Adipocyte (in vitro differentiated cells): ENCODE results near the gene PIAS4.

Experiments used
- DNase-seq: peaks from one replicate; pipeline ENCODE4 v3.0.0-alpha.2; 2015; ENCODE audit warnings: low read depth
- H3K27me3 ChIP-seq: replicated peaks from 2 replicates; pipeline ENCODE4 v1.7.0; 2013; ENCODE audit warnings: mild to moderate bottlenecking, low read length, moderate library complexity; ENCODE audit not compliant: control insufficient read depth, insufficient read depth
- H3K36me3 ChIP-seq: 2 replicates; pipeline ENCODE4 v1.7.0; 2013; ENCODE audit warnings: low read length, mild to moderate bottlenecking, moderate library complexity; ENCODE audit not compliant: control insufficient read depth, insufficient read depth, severe bottlenecking
- H3K4me1 ChIP-seq: 2 replicates; pipeline ENCODE4 v1.7.0; 2013; ENCODE audit warnings: mild to moderate bottlenecking, low read length, moderate library complexity; ENCODE audit not compliant: control insufficient read depth, insufficient read depth
- H3K4me3 ChIP-seq: 2 replicates; pipeline ENCODE4 v1.7.0; 2013; ENCODE audit warnings: mild to moderate bottlenecking, low read length, moderate library complexity
- H3K9ac ChIP-seq: 2 replicates; pipeline ENCODE4 v1.7.0; 2013; ENCODE audit warnings: mild to moderate bottlenecking, low read length, moderate library complexity
- H3K9me3 ChIP-seq: 2 replicates; pipeline ENCODE4 v1.7.0; 2013; ENCODE audit warnings: mild to moderate bottlenecking, low read length, moderate library complexity; ENCODE audit not compliant: control insufficient read depth

The PIAS4 gene

GRCh38 chr19:4038661-4039423 lies 31.3 kb downstream of the PIAS4 start:
- H3K36me3 ChIP-seq: peaks cover 37% of the 10 kb centered on the region
- H3K9me3 ChIP-seq: no peaks in the 10 kb centered on the region
- DNase-seq: no peak

GRCh38 chr19:4042064-4042730 lies 34.7 kb downstream of the PIAS4 start:
- peak overlapping the region; percentile 25 for H3K9ac ChIP-seq
- H3K36me3 ChIP-seq: peaks cover 22% of the 10 kb centered on the region
- no peak for DNase-seq
- no peaks in the 10 kb centered on the region for H3K27me3 ChIP-seq
- H3K4me1 ChIP-seq: peaks cover 4% of the 10 kb centered on the region
- no peak overlapping the region for H3K4me3 ChIP-seq
- H3K9me3 ChIP-seq: no peaks in the 10 kb centered on the region

More at GRCh38 chr19:4038661-4039423, 31.3 kb downstream of the PIAS4 start:
- Histone ChIP-seq H3K4me1 (peaks cover 4% of the 10 kb centered on the region), H3K4me3 (no peak overlapping the region), H3K27me3 (no peaks in the 10 kb centered on the region), H3K9ac (no peak overlapping the region)

GRCh38 chr19:4042731-4043082 lies 35.2 kb downstream of the PIAS4 start:
- no peaks in the 10 kb centered on the region for H3K9me3 ChIP-seq
- H3K9ac ChIP-seq: peak overlapping the region; percentile 25
- peaks cover 4% of the 10 kb centered on the region for H3K4me1 ChIP-seq
- no peaks in the 10 kb centered on the region for H3K27me3 ChIP-seq
- peaks cover 17% of the 10 kb centered on the region for H3K36me3 ChIP-seq
- no peak for DNase-seq
- no peak overlapping the region for H3K4me3 ChIP-seq

GRCh38 chr19:4043401-4043800 lies 35.9 kb downstream of the PIAS4 start:
- H3K27me3 ChIP-seq: no peaks in the 10 kb centered on the region
- H3K9me3 ChIP-seq: no peaks in the 10 kb centered on the region
- no peak overlapping the region for H3K9ac ChIP-seq
- H3K4me3 ChIP-seq: no peak overlapping the region
- no peak for DNase-seq
- H3K36me3 ChIP-seq: peaks cover 21% of the 10 kb centered on the region
- peaks cover 4% of the 10 kb centered on the region for H3K4me1 ChIP-seq

GRCh38 chr19:4043966-4044715 lies 36.6 kb downstream of the PIAS4 start:
- Histone ChIP-seq H3K4me3 (no peak overlapping the region), H3K36me3 (peaks cover 23% of the 10 kb centered on the region), H3K27me3 (no peaks in the 10 kb centered on the region), H3K9ac (no peak overlapping the region), H3K9me3 (no peaks in the 10 kb centered on the region), H3K4me1 (peaks cover 4% of the 10 kb centered on the region)
- no peak for DNase-seq

GRCh38 chr19:4044990-4045465 lies 37.5 kb downstream of the PIAS4 start:
- no peak overlapping the region for H3K9ac ChIP-seq
- no peak for DNase-seq

GRCh38 chr19:4045597-4046361 lies 38.2 kb downstream of the PIAS4 start:
- Histone ChIP-seq H3K4me3 (no peak overlapping the region), H3K27me3 (no peaks in the 10 kb centered on the region), H3K4me1 (peaks cover 4% of the 10 kb centered on the region), H3K36me3 (peaks cover 38% of the 10 kb centered on the region), H3K9me3 (no peaks in the 10 kb centered on the region), H3K9ac (no peak overlapping the region)
- DNase-seq: no peak

More at GRCh38 chr19:4044990-4045465, 37.5 kb downstream of the PIAS4 start:
- Histone ChIP-seq H3K36me3 (peaks cover 32% of the 10 kb centered on the region), H3K27me3 (no peaks in the 10 kb centered on the region), H3K4me3 (no peak overlapping the region), H3K9me3 (no peaks in the 10 kb centered on the region), H3K4me1 (peaks cover 4% of the 10 kb centered on the region)

- Histone ChIP-seq H3K9me3 (no peaks in the 10 kb centered on the region), H3K36me3 (peaks cover 36% of the 10 kb centered on the region), H3K4me1 (peaks cover 7% of the 10 kb centered on the region), H3K4me3 (no peak overlapping the region), H3K27me3 (no peaks in the 10 kb centered on the region), H3K9ac (no peak overlapping the region)
- no peak for DNase-seq
Measured at GRCh38 chr19:4046362-4046691, 38.8 kb downstream of the PIAS4 start.

GRCh38 chr19:4046946-4047683 lies 39.6 kb downstream of the PIAS4 start:
- Histone ChIP-seq H3K4me3 (no peak overlapping the region), H3K9me3 (no peaks in the 10 kb centered on the region), H3K27me3 (no peaks in the 10 kb centered on the region), H3K36me3 (peaks cover 31% of the 10 kb centered on the region), H3K4me1 (peaks cover 14% of the 10 kb centered on the region), H3K9ac (no peak overlapping the region)
- no peak for DNase-seq

GRCh38 chr19:4049432-4049831 lies 41.9 kb downstream of the PIAS4 start:
- Histone ChIP-seq H3K27me3 (no peaks in the 10 kb centered on the region), H3K4me3 (no peak overlapping the region), H3K9ac (no peak overlapping the region), H3K36me3 (peaks cover 46% of the 10 kb centered on the region), H3K9me3 (no peaks in the 10 kb centered on the region), H3K4me1 (peaks cover 24% of the 10 kb centered on the region)
- DNase-seq: no peak
